Inflammatory macrophage treated with lipopolysaccharide for 4 hours (primary cell): ENCODE data around the gene NCAM2.
"Not testable (repeated sequence)": the region's sequence is repeated elsewhere in the genome, so short reads cannot be mapped to it uniquely, and the experiment has no call there.

Experiments used
- DNase-seq: peaks from one replicate; pipeline ENCODE4 v3.0.0-alpha.2; 2020

Gene NCAM2

DNA sequence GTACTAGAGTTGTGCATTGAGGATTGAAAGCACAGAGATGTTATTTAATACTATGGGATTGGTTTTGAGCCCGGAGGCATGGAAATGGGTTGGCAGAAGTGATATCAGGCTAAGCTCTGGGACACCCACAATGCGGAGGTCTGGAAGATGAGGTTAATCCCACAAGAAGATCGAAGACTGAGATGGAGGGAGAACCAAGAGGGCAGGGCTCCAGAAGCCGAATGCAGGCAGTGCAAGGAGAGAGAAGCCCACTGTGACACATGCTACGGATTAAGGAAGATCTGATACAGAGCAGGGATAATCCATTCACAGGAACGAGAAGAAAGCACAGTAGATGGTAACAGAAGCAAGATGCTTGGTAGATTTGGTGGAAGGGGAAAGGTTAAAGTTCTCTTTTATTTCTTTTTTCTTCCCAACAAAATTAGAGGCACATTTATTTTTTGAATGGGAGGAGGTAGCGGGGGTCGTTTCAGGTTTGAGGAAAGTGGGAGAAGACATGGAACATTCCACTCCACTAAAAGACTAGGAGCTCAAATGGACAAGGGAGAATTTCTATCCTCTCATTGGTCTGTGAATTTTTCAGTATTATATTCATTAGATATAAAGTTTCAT is 113.2 kb downstream of the NCAM2 start:
- DNase-seq, result no peak

DNA sequence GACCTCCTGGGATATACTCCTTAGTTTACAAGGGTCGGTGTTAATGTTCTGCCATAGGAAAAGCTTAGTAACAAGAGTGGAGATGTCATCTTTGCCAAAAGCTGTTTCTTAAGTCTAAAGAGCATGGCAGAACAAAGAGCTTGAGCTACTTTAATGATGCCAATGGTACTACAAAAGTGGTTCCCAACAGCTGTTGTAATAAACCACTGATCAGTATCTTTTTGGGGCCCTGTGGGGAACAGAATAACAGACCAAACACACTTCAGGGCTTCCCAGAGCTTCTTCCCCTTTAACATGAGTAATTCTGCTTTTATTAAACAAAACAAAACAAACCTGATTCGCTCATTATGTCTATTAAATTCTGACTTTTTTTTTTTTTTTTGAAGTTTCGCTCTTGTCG is 116.3 kb downstream of the NCAM2 start:
- no peak for DNase-seq

DNA sequence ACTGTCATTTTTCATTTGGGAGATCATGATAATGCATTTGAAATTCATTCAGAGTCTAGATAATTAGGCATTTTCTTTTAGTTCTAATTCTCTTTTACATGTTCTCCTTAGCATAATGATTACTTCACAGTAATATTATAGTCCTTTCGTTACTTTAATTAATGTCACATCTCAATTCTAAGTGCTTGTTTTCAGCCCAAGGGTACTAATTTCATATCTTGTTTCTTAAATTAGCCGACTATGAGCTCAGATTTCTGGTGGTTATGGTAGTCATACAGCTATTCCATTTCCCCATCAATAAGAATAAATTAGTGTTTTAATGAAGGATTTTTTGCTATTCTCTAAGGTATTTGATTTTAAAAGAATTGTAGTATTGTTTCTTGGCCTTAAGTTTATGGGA is 120.9 kb downstream of the NCAM2 start:
- no peak for DNase-seq

DNA sequence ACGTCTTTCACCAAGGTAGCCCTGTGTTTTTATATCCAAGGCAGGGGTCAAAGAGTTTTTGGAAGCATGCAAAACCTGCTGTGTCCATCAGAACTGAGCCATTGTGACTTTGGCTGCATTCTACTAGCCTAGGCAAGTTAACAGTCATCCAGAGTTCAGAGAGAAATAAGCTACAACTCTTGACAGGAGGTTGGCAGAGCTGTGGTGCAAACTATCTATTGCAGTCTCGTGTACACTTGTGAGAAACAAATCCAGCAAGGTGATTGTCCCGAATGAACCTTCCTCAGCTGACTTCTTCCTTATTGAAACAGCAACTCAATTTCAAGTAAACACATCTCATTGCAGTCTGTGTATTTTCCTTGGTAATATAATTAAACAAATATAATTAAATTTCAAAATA is 124.5 kb downstream of the NCAM2 start:
- DNase-seq, result no peak

- DNase-seq, result no peak
Observed at GRCh38 chr21:21132390-21132789, 134.2 kb downstream of the NCAM2 start.

DNA sequence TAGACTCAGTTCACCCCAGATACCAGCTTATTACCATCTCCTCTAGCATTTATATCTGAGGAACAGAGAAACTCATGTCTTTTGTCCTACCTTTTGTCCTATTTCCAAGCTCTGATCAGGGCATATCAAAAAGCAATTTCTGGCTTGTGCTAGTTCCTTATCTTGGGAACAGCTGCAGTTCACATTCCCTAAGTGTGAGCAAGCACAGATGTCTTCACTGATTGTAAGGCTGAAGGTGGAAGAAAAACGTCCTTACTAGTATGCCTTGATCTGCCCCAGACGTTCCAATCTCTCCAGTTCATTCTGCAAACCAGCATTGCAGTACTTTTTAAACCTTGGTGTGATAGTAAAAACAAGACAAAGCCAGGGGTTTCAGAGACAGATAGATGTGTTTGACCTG is 139.8 kb downstream of the NCAM2 start:
- no peak for DNase-seq

- DNase-seq, result no peak
Observed at GRCh38 chr21:21146587-21147373, 148.6 kb downstream of the NCAM2 start.

- DNase-seq, result no peak
Observed at GRCh38 chr21:21147374-21147745, 149.2 kb downstream of the NCAM2 start.

DNA sequence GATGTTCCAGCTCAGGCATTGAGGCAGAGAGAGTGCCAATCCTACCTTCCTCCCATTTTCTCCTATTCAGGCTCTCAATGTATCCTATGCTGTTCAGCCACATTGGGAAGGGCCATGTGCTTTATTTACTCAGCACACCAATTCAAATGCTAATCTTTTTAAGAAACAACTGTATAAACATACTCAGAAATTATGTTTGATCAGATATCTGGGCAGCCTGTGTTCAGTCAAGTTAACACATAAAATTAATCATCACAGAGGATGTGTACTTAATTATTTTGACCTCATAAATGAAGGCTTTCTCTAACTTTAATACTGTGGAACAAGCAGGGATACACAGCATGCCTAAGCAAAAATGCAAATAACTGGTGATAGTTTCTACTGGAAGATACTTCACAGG is 149.8 kb downstream of the NCAM2 start:
- no peak for DNase-seq

DNA sequence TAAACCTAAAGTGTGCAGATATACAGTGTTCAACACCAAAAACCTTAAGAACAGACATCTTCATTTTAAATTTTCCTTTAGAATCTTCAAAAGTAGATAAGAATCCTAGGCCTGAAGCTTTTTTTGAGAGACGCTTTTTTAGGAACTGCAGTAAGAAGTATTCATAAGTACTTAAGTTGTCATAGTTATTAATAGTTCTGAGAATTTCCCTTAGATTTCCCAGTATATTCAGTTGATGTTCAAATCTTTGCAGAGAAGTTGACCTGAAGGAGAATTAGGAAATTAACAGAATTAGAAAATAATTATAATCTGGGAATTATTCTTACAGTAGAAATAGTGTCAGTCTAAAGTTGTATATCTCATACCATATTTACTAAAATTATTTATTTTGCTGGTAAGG is 150.3 kb downstream of the NCAM2 start:
- DNase-seq, result no peak

GRCh38 chr21:21149445-21149844 is 151.2 kb downstream of the NCAM2 start:
- not testable (repeated sequence) for DNase-seq

DNA sequence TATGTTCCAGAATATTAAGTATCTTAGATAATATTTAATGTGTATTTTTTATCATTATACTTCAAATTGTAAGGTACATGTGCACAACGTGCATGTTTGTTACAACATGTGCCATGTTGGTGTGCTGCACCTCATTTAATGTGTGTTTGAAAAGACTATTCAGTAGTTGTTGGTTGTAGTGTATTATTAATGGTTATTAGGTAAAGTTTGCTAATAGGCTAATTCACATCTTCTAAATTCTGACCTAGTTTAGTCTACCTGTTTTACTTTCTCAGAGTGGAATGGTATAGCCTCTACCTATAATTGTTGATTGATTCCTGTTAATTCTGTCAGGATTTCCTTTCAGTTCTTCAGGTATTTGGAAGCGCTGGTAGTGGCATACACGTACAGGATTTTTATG is 153.0 kb downstream of the NCAM2 start:
- no peak for DNase-seq

DNA sequence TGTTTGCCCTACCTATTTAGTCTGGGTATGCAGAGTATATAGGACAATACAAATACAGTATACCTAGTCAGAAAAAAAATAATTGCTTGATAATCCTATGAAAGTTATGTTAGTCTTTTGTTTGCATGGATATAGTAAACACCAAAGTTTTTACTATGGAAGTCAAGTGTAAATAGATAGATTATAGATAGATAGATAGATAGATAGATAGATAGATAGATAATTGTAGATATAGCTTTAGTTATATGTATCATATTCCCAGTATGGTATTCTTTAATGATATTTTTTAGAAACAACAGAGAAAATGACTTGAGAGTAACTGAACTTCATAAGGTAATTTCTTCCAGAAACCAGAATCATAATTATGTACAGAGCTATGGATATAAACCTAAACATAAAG is 158.2 kb downstream of the NCAM2 start:
- no peak for DNase-seq

DNA sequence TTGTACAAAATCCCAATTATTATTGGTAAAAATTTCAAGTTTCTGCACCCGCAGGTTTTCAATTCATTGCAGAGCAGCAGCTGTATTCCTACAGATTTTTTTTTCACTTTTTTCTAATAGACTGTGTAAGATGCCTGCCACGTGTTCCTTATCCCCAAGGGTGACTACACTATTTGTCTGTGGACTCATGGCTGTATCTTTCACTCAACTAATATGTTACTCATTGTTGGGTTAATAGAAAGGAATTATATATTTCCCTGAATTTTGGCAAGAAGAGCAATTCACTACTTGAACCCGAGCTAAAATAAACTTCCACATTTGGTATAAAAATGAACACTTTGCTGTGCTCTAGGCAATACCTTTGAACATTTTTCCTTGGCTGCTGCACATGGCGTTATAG is 158.7 kb downstream of the NCAM2 start:
- no peak for DNase-seq

- no peak for DNase-seq
Observed at GRCh38 chr21:21158376-21158918, 160.2 kb downstream of the NCAM2 start.

- DNase-seq, result no peak
Observed at GRCh38 chr21:21159253-21159899, 161.2 kb downstream of the NCAM2 start.

GRCh38 chr21:21162786-21163185 is 164.6 kb downstream of the NCAM2 start:
- peak; percentile 13 for DNase-seq

GRCh38 chr21:21163904-21164303 is 165.7 kb downstream of the NCAM2 start:
- peak; percentile 81 for DNase-seq

DNA sequence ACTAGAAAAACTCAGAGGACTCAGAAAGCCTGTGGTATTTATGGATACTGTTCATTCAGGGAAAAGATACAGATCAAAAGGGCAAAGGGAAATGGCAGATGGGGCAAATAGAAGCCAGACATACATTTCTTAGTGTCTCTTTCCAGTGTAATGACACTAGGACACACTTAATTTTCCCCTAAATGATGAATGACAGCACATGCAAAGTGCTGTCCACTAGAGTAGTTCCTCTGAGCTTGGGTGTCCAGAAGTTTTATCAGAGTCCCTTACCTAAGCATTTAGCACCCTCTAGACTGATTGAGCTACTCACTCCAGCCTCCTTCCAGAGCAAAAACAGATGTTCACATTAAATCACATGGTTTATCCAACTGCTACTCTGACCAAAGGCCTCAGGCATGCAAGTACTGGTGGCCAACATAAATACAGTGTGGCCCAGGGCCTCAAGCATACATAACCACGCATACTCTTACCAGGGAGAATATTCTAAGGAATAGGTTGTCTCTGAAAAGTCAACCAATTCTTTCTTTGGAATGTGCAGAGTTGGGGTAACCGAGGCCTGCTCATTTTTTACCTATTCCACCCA is 166.9 kb downstream of the NCAM2 start:
- no peak for DNase-seq

DNA sequence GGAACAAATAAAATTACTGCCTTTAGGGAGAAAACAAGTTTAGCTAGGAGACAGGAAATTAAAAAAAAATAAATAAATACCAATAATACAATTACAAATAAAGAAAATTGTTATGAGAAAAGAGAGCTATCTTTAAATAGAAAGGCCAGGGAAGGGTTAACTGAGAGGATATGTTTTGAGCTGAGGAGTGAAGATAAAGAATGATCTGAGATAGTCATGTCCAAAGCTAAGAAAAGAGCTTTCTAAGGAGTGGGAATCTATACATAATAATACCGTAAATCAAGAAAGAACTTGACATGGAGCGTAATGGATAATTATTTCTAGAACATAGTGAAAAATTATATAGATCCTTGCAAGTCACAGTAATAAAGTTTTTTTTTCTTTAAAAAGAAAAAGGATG is 176.5 kb downstream of the NCAM2 start:
- DNase-seq, result no peak

DNA sequence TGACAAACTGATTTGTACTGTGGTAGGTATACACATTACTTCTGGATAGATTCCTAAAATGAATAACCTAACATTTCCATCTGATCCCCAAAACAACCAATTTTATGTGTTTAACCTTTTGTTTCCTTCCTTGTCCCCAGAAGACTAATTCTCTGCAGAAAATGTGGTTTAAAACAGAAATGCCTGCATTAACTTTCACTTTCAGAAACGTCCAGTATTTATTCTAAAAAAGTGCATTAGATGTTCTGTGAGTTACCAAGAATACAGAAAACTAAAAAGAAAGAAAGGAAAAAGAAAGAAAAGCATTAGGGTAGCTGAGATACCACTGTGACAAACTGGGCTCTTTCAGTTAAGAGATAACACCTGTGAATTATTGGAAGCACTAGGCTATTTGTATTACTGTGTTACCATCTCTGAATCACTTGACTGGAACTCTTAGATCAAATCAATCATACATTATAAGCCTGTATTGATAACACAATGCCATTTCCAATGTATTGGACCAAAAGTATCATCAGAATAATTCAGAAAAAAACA is 177.7 kb downstream of the NCAM2 start:
- no peak for DNase-seq

- DNase-seq, result no peak
Observed at GRCh38 chr21:21177353-21177986, 179.3 kb downstream of the NCAM2 start.
